Stimulated activated CD4-positive, alpha-beta T cell treated with anti-CD3 and anti-CD28 coated beads, Interleukin-15, amount 100 ng/mL, for 1 hour (primary cell): ENCODE results near the gene ATL1.
A peak's percentile ranks its signal among the peaks of the same experiment; 100 is the strongest.

Source experiments
- DNase-seq, 2 donors: peaks; one replicate each; pipeline ENCODE4 v3.0.0-alpha.2; 2020; ENCODE audit warnings: low read depth in 1 of 2, low spot score in 1 of 2

The ATL1 gene

DNA sequence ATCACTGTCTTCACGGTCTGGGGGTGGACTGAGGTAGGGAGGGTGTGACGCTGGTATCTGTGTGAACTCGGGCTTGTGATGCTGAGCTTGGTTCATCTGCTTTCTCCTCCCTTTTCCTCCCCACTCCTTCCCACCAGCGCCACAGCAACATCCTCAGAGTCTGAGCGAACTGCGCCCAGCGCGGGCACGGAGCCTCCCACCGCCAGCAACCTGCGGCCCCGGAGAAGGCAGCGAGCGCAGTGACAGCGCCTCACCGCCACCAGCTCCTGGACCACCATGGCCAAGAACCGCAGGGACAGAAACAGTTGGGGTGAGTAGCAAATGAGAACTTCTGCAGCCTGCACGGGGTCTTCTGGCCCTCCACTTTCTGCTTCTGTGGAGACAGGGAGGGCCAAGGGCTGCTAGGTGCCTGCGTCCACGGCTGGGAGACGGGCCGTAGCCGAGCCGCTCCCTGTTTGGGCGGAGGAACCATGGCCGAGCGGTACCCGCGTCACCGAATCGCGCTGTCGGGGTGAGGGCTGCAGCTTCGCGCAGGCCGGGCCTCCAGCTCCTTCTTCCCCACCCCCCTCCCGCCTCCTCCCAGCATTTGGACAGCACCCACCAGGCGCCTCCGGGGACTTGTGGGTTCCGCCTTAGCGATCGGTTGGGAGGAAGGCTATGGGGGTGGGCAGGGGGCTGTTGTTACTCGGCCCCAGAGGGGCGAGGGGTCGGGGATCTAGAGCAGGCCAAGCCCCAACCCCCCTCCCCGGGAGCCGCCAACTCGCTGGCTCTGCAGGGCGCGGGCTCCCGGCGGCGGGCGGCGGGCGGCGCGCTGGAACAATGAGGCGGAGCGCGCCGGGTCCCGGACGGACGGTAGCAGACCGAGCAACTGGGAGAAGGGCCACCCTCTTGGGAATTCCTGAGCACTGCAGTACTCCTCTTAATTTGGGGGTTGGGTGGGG lies at the start of gene ATL1:
ATL1 (plus strand) TSS at position 156 of the 941 bp plus-strand sequence; CDS start at position 277, 121 bp downstream.
- peak in 1 of 2 donors; percentile 16 for DNase-seq

DNA sequence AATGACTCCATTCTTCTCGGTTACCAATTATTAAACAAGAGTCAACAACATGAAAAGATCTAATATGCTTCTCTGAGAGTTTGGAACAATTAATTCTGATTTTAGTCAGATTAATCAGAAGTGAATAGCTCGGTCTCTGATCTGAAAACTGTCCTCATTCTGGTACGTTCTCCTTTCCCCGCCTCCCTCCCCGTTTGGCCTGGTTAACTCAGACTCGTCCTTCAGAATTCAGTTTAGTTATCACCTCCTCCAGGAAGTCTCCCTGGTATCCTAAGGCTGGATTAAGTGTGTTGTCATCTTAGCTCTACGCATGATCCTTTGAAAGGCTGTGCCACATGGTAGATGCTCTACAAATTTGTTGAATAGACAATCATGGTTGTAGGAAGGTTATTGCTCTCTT lies 49.8 kb upstream of the ATL1 start:
- DNase-seq: no peak

DNA sequence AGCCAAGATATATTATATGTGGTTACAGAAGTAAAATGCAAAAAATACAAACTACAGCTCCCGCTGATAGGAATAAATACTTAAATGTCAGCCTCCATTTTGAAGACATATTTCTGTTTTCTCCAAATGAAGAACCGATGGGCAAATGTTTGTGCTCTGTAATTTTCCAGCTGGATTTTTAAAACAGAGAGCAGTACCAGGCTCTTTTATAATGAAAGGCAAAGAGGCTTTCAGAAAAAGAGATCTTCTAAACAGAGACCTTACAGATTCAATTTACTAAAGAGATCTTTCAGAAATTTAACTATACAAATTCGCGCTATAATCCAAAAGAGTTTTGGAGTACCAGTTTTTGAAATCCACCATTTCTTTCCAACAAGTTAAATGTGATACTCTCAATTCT lies 47.5 kb upstream of the ATL1 start:
- DNase-seq: no peak

DNA sequence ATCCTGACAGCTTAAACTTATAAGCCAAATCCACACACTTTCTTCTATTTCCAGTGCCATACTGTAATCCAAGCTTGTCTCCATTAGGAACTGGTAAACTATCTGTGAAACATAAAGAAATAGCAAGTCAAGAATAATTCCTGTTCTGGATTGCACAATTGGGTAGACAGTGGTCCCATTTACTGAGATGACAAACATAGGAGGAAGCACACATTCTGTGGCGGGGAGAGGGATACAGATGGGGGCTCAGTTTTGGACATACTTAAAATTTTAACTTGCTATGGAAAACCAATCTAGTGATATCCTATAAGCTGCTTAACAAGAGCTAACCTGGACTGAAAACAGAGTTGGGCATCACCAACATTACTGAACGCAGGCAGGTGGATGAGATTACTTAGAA lies 43.9 kb upstream of the ATL1 start:
- DNase-seq: no peak

DNA sequence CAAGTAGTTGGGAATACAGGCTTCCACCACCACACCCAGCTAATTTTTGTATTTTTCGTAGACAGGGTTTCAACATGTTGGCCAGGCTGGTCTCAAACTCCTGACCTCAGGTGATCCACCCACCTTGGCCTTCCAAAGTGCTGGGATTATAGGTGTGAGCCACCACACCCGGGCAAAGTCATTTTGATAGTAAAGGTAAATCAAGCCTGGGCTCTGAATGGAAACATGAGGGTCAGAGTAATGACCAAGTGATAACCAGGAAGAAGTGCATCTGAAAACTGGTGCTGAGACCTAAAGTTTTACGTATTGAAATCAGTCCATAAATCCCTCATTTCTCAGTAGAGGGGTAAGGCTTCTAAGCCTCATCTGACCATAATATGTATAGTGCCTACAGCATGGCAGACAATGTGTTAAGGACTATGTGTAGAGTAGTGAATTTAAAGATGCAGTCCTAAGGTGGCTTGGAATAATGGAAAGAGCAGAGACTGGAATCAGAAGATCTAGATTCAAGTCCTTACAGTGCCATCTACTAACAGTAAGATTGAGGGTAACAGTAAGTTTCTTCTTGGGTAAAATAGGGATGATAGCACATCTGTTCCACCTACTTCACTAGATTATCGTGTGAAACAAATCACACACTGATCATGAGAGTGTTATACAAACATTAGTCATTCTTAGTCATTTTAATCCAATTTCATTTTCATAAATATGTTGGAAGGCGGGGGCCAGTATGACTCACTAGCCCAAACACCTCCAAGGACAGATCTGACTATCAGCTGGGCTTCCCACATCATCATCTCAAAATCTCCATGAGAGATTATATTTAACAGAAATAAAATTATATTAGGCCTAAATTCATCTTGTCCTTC lies 38.8 kb upstream of the ATL1 start:
- peak in 1 of 2 donors; percentile 20 for DNase-seq

DNA sequence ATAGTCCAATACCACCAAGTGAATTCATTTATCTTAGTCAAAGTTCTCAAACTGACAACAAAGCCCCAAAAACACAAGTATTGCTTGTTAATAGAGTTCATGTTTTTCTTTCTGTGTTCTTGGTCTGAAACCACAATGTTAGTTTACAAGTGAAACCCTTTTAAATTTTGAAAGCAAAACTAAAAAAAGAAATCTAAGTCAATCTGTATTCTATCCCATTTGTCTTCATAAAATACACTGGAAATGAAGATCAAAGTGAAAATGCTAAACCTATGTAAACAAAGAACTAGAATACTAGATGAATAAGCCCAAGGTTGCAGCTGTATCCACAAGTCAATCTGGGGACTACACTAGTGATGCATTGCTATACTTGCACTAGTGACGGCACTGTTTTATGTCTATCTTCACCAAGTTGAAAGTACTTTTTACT lies 38.0 kb upstream of the ATL1 start:
- DNase-seq: no peak

DNA sequence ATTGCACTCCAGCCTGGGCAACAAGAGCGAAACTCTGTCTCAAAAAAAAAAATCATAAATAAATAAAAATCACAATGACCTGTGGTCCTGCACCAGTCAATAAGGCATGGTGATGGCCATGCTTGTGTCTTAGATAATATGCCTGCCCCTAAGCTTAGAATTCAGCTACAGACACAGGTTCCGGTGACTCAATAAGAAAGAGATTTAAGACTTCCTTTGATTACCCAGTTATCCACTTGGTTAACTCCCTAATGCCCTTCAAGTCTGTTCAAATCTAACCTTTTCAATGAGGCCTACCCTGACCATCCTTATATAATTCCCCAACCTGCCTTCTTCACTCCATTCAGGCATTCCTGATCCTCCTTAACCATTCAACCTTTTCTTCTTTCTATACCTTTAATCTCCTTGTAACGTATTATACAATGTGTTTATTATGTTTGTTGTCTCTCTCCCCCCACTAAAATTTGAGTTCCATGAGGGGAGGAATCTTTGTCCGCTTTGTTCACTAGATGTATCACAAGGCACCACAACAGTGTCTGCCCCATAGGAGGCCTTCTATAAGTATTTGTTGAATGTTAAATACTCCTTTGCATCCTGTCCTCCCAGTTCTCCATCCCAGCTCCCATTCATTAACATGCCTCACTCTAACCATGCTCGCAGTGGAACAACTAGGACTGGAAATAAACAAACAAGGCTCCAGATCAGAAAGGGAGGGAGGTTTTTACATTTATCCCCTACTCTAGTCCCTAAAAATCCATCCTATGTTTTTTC lies 36.5 kb upstream of the ATL1 start:
- DNase-seq: no peak

DNA sequence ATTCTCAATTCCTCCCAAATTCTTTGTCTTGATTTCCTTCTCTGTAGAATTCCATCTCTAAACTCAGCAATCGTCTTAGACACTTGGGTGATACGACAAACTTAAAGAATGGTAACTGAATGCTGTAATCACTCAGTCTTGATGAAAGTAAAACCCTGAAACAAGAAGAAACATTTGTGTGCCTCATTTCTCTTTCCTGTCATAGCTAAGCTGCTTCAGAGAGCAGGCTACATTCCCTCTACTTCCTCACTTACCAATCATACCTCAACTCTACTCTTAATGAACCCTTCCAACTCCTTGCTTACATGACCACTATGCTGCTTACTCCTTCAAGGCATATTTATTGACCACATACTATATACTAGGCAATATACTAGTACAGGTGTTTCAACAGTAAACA lies 35.9 kb upstream of the ATL1 start:
- DNase-seq: no peak

DNA sequence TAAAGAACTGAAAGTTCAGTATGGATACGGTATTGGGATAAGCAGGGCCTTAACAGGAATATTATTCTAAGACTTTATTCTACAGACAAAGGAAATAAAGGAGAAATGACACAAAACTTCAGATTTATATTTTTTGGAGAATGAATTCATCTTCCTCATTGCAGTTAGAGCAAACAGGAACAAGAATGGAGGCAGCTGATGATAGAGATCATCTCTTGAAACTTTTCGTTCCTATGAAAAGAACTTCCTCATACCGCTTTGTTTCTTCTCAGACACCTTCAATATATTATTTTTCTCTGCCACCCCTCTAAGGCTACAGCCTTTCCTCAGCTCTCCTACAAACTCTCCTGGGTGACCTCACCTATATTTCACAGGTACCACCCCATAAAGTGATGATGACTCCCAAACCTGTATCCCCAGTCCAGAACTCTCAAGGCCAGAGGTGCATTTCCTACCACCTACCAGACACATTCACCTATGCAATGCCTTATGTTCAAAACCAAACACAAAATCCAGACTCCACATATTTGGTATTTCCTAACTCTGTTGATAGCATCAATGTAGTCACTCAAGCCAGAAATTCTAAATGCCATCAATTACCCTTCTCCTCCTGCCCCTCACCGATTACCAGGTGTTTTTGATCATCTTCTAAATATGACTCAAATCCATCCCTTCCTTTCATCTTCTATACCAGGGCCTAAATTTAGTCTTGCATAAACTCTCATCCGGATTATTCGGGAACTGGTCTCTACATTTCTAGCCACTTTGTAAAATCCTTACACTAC lies 35.0 kb upstream of the ATL1 start:
- DNase-seq: no peak

DNA sequence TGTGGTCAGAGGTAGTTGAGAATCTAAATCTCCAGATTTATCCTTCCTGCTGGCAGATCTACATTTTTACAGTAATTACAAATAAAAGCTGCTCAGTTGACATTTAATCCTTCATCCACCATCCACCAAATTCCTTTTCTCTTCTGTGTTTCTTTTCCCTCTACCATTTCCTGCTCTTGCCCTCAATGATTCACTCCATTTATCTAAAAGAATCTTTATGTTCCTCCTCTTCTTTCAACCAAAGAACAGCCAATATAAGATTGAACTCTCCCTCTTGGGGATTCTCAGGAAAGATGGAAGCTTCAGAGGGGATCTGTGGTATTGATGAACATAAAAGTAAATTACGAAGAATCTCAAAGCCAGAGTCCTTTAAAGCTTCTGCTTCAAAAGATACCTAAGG lies 31.9 kb upstream of the ATL1 start:
- no peak for DNase-seq

DNA sequence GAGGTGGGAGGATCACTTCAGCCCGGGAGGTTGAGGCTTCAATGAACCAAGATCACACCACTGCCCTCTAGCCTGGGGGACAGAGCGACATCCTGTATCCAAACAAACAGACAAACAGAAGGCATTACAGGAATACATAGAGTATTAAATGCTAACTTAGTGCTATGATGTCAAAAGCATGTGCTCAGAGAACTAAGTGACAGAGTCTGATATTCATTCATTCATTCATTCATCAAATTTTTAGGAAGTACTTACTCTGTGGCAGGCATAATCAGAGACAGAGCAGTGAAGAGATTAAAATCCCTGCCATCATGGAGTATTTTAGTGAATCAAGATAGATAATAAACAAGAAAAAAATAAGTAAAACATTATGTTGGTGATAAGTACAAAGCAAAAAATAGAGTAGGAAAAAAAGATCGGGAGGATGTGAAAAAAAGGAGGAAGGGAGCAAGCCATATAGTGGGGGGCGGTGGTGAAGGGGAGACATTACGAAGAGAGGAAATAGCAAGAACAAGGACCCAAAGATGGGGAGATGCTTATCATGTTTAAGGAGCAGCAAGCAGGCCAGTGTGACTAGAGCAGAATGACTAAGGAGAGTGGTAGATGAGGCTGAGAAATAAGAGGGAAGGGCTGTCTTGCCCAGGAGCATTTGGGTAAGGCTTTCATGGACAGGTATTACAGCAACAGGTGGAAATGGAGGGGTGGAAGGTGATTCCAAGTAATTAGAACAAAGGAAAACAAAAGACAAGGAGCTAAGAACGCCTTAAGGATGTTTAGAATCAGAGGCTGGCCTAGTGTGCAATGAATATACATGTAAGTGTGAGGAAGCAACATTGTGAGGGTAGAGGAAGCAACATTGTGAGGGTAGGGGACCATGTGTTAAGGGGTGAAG lies 30.4 kb upstream of the ATL1 start:
- no peak for DNase-seq

DNA sequence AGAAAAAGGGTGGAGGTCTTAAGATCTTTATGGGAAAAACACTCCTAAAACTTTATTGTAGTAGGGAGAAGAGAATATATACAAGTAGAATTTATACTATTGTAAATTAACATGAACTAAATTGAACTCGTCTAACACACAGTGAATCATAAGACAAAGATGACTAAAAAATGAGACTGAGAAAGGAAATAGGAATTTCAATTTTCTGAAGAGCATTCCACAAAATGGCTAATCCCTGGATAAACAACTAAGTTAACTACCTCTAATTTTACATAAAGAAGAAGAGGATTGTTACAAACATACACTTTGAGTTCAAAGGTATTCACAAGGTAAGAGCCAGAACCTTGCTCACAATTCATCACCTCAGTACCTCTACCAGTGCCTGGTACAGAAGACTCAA lies 29.6 kb upstream of the ATL1 start:
- DNase-seq: no peak

DNA sequence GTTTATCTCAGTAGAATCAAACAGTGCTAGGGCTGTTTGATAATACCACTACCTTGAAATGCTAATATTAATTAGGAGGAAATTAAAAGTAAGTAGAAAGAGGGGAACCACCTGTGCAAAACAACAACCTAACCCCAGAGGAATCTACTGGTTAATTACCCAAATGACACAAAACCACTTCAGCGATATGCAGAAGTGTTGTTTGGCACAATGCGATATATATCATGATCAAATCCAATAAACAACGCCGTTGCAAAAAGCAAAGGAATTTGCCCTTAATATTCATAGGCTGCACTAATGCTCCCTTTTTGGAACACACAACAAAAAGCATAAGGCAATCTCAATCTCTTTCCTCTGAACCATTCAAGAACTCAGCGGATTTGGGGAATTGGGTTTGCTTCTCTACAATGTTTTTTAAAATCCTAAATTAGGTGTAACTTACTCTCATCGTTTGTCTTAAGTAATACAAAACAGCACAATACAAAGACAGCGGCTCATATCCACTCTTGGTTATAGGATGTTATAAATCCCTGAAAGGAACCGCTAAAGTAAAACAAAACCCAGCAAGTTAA lies 29.1 kb upstream of the ATL1 start:
- DNase-seq: no peak

DNA sequence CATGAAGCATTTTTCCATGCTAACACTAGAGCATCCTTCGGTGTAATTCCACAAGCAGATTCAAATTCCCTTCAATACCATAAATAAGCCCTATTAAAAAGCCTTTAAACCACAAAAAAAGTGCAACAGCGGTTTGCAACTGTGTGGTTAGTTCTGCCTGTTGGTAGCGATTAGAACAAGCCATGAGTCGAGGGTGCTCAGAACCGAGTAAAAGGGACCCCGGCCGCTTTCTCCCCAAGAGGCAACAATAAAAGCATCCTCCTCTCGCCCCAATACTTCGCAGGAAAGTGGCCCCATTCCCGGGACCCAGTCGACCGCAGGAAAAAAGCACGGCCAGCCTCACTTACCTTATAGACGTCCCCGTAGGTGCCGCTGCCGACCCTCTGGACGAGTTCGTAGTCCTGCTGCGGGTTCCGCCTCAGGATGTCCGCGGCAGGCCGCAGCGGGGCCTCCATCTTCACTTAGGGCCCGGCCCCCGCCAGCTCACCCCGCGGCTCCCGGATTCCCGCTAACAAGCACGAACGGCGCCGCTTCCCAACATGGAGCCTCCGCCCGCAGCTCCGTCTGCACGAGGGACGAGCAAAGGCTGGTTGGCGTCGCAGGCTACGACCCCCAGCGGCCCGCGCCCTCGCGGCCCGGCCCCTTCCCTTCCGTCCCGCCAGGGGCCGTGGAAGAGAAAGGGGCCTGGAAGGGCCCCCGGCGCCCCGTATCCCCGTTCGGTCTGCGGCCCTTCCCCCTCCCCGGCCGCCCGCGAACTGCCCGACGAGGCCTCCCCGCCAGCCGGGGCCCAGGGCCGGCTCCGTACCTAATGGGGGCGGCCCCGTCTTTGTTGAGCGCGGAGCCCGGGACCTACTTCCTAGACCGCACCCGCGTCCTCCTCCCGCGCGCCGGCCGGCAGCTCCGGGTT lies 28.1 kb upstream of the ATL1 start:
- DNase-seq: peak in 1 of 2 donors; percentile 3

DNA sequence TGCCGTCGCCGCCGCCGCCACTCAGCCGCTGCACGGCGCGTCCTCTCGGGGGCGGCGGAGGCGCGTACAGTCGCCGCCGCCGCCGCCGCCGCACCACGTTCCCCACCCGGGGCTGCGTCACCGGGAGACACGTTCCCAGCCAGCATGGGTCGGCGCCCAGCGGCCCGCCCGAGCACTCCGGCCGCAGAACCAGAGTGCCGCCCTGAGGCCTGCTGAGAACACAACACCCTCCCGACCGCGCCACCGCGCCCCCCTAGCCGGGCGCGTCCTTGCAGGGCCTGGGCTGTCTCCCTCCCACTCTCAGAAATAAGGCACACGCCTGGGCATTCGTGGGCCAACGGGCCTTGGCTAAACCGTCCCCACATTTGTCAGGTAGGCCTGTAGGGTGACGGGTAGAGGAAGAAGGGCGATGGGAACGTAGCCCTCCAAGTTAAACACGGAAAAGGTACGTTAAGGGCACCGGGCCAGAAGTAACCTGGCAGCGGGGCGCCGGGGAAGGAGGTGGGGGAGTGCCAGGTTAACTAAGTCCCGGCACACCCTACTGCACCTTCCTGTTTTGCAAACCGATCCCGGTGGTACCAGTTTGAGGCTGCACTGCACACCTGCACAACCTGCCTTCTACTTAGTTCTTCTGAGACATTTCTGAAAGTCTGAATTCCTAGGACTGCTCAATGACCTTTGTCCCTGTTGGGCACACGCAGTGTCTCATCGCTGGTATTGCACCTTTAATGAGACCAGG lies 27.3 kb upstream of the ATL1 start, which contains the start of gene MAP4K5:
MAP4K5 (minus strand) TSS at position 68 of the 739 bp plus-strand sequence. CDS start 520 bp downstream, outside the sequence.
- DNase-seq: peak; percentile 79 to 84

DNA sequence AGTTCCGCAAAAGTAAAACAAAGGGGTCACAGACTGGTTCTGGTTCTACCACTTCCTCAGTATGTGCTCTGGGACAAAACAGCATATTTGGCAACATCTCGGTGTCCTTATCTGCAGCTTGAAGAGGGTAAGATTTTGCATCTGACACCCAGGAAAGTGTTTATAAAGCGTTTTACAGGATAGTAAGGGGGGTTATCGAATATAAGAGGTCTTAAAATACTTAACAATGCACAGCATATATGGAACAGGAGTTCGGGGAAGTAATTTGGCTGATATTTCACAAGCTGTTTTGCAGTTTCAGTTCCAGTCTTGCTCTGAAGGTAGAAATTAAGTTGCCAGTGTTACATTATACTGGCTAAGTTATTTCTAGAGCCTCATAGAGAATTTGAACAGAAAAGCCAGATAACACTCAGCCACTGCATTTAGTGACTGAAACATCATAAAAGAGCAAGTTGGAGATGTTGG lies 26.7 kb upstream of the ATL1 start:
- DNase-seq: no peak

DNA sequence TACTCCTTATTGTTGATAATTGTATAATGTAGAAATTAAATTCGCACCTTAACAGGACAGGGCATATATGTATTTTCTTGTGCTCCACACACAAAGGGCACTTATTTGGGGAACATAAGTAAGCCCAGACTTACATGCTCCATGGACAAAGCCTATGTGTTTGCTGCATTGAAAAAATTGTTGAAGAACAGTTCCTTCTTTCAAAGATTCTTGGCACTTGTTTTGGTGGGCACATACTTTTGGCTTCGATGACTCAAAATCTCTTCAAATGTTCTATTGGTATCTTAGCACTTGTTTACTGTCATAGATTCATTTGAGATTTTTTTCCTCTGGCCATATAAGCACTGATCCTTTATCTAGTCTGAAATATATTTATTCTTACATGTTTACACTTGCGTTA lies 26.1 kb upstream of the ATL1 start:
- DNase-seq: no peak
